NCI-H1105 (cell line): ENCODE measurements around the gene ANO8.
"Not testable (repeated sequence)": the region's sequence is repeated elsewhere in the genome, so short reads cannot be mapped to it uniquely, and the experiment has no call there.

Source experiments
- DNase-seq: peaks from one replicate; lab custom pipeline; 2025; lab: John Stamatoyannopoulos, UW

Gene ANO8

DNA sequence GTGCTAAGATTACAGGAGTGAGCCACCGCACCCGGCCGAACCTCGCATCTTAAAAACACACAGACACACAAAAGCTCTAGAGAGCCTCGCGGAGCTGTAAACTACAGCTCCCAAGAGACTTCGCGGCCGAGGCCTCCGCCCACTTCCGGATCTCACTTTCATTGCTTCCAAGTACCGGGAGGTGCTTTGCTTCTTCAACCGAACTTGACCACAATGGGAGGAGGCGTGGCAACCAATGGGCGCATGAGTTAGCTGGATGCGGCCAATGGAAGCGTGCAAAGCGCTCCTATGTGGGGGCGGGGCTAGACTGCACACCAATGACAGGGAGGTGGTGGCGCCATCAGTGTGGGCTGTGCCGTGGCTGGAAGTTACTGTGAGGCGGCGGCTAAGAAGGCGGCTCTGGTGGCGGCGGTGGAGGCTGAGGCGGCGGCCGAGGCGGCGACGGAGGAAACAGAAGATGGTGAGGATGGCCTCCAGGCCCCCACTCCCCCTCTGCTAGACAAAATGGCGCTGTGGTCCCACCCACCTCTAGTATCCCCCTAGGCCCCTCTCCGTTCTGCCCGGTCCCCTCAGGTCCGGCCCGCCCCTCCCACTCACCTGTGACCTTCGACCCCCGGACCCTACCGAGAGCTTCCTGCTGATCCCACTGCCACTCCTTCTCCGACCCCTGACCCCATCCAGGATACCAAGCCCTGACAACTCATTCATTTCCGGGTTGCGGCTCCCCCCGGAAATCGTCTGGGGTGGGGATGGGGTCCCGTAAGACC is 25.3 kb downstream of the ANO8 start, which contains the start of gene DDA1:
Gene DDA1 (plus strand): TSS at position 366 of the 767 bp plus-strand sequence. CDS start 92 bp downstream, at position 458.
- DNase-seq, result peak; percentile 99

DNA sequence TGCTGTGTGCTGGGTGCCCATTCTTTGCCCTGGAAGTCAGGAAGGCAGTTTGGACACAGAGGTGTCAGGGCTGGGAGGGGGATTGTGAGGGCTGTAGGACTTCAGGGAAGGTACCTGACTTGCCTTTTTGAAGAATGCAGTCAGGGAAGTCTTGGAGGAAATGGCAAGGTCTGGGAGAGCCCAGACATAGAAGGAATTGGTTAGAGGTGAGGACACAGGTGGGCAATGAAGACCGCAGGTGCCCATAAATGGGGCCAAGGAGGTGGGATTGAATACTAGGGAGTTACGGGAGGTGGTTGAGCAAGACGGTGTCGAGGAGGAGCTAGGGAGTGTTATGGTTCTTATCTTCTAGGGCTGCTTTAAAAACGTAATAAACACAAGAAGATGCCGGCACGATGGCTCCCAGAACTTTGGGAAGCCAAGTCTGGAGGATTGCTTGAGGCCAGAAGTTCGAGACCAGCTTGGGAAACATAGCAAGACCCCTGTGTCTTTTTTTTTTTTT is 26.7 kb downstream of the ANO8 start:
- DNase-seq, result no peak

DNA sequence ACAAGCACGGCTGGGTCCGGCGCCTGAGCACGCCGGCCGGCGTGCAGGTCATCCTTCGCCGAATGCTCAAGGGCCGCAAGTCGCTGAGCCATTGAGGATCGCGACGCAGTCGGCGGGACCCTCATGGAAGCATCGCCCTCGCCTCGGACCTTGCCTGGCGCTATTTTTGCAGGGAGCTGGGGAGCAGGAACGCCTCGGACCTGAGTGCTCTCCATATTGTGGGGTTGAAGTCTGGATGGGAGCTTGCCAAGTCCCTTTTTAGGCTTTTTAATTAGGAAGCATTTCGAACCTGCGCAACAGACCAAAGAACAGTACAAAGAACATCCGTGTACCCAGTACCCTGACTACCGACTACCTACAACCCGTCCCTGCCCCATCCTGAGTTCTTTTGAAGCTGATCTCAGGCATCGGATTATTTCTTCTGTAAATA is 28.4 kb downstream of the ANO8 start:
- DNase-seq, result no peak

DNA sequence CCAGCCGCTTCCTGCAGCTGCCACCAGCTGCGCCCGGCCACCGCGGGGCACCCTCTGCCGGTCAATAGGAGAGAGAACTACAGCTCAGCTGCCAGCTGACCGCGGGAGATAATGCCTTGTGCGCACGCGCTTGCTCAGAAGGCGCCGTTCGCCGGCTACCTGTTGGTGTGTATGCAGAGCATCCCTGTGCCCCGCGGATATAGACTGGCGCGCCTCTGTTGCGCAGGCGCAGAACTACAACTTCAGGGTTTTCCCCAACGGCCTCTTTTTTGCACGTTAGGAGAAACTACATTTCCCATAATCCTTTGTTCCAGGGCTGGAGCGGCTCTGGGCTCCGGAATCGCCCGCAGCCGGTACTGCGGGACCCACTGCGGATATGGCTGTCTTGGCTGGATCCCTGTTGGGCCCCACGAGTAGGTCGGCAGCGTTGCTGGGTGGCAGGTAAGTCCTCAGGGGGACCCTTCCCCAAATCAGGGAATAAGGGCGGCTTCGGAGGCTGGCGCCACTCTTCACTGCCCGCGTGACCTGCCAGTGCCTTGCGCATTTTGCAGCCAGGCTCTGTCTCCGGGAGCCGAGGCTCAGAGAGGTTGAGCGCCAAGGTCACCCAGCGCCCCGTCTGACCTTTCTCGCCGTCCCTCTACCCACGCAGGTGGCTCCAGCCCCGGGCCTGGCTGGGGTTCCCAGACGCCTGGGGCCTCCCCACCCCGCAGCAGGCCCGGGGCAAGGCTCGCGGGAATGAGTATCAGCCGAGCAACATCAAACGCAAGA is 29.0 kb downstream of the ANO8 start, which contains the start of gene MRPL34:
Gene MRPL34 (plus strand): TSS at position 356 of the 768 bp plus-strand sequence. CDS start 21 bp downstream, at position 377.
- peak; percentile 98 for DNase-seq

DNA sequence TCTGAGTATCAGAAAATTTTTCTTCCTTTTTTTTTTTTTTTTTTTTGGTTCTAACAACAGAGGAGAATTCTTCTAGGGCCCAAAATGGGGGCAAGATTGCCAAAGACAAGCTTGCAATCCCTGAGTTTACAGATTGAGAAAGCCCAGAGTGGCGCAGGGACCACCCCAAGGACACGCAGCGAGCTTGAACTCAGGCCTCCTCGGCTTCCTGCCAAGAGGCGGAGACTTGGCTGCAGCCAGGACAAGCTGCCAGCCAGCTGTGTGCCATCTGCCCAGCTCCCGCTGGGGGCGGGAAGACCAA is 29.5 kb downstream of the ANO8 start:
- DNase-seq, result no peak

DNA sequence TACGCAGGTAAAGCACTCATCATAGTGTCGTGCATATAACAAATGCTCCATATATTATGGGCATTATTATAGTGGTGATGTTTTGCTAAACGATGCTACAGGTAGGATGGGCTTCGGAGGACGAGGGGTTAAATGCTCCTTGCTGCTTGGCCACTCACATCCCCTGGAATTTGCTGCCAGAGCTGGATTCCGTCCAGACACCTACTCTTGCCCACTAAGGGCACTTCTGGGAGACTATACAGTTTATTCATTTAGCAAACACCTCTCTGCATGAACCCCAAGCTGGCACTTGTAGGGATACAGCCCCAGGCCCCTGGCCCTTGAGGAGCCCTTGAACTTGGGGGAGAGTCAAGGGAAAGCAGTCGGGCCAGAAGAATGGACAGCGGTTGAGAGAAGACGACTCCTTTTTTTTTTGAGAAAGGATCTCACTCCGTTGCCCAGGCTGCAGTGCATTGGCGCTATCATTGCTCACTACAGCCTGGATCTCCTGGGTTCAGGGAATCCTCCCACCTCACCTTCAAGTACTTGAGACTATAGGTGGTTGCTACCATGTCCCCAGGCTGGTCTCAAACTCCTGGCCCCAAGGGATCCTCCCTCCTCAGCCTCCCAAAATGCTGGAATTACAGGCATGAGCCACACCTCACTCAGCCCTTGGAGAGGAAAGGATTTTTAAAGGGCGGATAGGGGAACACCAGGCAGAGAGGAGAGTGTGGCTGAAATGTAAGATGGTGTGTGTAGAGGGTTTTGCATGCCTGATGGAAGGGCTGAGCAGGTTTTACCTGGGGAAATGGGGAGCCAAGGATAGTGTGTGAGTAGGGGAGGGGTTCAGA is 30.1 kb downstream of the ANO8 start:
- DNase-seq, result no peak

DNA sequence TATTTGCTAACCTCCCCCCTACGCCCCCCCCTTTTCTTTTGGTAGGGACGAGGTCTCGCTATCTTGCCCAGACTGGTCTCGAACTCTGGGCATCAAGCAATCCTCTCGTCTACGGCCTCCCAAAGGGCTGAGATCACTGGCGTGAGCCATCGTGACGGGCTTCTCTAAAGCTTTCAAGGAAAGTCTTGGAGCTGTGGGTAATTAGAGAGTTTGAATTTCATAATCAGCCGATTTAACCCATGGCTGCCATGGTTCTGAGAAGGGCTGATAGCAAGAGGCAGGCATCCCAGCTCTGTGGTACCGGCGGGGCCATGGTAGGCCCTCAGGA is 30.8 kb downstream of the ANO8 start:
- no peak for DNase-seq

DNA sequence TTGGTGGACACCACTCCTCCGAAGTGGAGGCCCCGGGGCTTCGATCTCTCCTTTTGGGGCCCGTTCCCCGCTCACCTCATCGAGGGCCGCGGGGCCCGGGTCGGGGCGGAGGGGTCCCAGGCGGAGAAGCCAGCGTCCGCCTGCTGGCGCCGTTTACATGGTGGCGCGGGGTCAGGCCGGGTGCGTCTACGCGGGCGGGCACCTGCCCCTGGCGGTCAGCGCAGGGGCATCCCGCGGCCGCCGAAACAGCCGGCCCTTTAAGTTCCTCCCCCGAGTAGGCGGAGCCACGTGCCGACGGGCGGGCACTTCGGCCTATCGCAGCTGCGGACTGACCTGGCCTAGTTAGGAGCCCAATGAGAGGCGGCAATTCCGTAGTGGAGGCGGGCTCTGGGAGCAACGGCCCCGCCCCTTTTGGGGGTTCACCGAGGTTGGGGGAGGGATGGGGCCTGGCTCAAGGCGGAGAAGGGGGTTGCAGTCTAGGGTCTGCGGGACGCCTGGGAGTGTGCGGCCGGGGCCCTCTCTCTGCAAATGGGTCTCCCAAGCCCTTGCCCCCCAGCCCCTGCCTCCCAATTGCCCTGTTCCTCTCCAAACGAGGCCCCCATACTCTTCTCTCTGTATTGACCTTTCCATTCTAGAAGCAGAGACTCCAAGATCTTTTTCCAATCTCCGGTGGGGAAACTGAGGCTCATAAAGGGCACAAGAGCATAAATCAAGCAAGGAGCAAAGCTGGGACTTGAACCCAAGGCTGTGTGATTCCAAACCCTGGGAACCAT is 31.3 kb downstream of the ANO8 start, which contains the start of gene ABHD8:
Gene ABHD8 (minus strand): TSS at position 259 of the 773 bp plus-strand sequence. CDS start 1,809 bp downstream, outside the sequence.
- DNase-seq, result peak; percentile 95

DNA sequence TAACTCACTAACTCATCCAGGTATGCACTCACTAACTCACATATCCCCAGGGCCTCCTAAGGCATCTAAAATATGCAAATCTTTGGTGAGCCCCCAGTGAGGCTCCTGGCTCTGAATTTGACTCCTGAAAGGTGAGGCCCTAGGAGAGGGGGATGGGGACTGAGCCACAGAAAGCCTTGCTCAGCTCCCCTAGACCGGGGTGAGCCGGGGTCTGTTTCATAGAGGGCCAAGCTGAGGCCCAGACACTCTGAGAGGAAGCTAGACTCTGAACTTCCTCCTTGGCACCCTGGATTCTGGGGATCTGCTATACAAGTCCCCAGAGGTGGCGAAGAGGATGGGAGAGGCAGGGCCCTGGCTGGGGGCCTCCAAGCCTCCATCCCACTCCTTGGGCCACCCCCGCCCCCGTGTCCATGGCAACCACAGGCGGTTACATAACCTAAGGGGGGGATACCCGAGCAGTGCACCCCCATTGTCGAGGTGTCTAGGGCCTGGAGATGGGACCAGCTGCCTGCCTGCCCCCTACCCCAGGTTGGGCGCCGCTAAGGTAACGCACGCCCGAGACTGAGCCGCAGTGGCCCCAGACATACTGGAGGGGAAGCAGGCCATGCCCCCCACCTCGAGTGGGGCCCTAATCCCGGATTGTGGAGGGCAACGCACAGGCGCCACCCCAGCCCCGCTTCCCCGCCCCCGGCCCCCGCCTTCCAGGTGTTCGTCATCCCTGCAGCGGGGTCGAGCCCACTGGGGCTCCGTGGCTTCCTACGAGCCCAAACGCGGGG is 32.1 kb downstream of the ANO8 start:
- DNase-seq, result no peak

DNA sequence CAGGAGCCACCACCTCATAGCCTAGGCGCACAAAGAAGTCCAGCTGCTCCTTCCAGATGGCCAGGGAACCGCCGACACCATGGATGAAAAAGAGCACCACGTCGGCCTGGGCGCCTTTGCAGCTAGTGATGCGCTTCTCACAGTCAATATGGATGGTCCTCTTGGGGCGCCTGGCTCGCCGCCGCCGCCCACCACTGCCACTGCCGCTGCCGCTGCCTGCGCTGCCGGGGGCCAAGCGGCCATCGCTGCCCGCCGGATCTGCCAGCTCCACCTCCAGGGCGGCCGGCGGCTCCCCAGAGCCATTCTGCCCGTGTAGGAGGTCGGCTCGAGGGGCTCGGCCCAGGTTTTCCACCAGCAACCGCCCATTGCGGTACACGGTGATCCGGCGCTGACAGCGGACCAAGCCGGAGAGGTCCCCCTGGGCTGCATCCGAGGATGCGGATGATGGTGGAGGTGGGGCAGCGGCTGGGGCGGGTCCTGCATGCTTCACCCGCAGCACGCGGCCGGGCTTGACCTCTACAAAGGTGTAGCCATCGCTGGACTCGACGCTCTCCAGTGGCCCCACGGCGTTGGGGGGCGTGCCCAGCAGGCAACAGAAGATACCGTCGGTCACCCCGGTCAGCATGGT is 33.5 kb downstream of the ANO8 start:
- DNase-seq, result no peak

DNA sequence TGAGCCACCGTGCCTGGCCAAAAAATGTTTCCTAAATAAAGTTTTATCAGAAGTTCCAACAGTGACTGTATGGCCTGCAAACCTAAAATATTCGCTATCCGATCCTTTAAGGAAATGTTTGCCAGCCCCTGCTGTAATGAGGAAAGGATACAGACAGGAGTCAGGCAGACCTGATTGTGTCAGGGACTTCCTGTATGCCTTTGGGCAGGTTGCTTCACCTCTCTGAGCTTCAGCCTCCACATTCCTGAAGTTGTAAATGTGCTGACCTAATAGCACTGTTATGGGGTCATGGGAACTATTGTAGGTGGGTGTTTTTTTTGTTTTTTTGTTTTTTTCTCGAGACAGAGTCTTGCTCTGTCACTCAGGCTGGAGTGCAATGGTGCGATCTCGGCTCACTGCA is 37.7 kb downstream of the ANO8 start:
- DNase-seq, result no peak

DNA sequence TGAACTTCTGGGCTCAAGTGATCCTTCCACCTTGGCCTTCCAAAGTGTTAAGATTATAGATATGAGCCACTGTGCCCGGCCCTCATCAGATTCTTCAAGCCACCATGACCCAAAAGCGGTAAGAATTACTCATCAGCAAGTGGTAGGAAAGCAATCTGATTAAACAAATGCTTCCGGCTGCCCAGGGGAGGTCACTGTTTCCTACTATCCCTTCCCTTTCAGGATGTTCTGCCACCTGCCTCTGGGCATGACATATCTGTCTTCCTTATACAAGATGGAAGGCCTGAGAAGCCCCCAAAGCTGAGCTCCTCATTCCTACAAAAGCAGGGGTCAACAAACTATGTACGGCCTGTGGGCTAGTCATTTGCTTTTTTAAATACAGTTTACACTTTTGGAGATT is 38.4 kb downstream of the ANO8 start:
- DNase-seq, result no peak

DNA sequence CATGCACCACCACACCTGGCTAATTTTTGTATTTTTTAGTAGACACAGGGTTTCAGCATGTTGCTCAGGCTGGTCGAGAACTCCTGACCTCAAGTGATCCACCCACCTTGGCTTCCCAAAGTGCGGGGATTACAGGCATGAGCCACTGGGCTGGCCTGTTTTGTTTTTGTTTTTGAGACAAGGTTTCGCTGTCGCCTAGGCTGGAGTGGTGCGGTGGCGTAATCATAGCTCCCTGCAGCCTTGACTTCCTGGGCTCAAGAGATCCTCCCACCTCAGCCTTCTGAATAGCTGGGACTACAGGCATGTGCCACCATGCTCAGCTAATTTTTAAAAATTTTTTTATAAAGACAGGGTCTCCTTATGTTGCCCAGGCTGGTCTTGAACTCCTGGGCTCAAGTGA is 39.1 kb downstream of the ANO8 start:
- not testable (repeated sequence) for DNase-seq

DNA sequence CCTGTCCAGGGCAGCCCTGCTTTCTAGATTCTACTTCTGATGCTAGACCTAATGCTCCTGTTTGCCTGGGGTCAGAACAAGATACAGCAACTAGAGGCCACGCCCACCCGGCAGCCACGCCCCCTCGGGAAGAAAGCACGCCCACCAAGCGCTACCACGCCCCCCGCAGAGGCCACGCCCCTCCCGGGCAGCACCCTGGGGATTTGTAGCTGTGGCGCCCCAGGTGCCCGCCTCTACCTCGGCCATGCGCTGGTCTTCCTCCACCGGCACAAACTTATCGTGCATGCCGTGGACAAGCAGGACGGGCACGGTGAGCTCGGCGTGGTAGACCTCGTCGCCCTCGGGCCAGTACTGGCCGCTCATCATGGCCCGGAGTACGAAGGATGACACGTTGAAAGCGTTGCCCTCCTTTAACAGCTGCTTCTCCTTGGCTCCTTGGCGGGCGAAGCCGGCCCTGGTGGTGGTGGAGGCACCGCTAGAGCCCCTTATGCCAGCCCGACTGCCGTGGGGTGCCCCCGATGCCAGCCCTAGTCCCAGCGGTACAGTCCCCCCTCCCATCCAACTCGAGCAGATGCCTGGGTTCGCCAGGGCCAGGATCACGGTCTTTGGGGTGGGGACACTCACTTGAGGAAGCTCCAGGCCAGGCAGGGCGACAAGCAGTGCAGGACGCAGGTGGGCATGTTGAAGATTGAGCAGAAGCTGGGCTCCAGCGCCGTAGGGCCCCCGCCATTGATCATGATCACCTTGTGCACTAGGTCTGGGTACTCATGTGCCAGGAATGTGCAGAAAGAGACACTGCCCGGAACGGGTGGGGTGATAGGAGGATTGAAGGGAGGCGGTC is 40.4 kb downstream of the ANO8 start:
- no peak for DNase-seq

DNA sequence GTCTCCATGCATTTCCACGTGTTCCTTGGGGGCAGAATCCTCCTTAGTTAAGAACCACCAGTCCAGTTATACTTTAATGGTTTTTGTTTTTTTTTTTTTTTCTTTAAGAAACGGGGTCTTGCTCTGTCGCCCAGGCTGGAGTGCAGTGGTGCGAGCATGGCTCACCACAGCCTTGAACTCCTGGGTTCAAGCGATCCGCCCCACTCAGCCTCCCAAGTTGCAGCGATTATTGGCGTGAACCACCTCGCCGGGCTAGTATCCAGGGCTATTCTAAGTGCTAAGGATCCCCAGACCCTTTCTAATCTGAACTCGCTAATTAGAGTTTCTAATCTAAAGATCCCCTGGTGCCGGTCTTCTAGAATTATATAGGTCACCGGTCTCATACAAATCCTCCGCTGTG is 41.0 kb downstream of the ANO8 start:
- no peak for DNase-seq

DNA sequence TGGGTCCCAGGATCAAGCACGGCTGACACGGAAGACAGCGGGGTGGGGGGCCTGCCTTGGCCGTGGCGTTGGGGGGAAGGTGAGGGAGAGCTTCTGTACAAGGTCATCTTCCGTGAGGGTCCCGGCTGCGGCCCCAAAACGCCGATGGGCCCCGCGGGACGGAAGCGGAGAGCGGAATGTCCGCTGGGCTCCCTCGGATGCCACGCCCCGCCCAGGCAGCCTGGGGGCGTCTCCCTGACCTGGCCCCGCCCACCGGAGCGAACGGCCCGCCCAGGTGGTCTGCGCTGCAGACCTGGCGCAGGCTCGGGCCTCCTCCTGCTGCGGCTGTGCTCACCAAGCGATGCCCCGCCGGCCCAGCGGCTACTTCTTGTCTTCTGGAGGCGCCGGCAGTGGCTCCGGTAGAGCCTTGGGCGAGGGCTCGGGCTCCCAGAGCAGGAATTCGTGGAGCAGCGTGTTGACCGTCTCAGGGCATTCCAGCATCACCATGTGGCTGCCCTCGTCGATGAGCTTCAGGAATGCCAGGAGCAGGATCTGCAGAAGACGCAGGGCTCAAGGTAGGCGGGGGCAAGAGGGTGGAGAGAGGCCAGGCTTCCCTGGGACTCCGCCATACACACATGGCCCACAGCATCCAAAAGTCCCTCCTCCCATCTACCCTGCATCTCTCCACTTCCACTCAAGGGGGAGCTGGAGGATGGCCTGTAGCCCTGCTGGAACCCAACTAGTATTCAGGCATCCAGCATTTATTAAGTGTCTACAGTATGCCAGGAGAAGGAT is 42.2 kb downstream of the ANO8 start:
- DNase-seq, result no peak

DNA sequence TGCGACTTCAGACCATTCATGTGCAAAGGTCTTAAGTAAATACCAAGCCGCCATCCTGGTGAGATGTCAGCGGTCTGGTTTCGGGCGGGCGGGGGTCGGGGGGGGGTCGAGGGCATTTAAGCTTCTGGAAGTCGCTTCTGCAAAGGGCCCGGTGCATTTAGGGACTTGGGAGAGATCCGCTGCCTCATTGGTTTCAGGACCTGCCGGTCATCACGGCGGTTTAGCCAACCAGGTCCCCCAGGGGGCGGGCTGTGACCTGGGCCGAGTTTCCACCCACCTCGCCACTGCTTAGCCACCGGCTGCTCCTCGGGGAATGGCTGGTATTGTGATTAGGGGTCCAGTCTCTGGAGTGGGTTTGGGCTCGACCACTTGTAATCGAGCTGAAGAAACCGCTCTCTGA is 45.2 kb downstream of the ANO8 start:
- no peak for DNase-seq

DNA sequence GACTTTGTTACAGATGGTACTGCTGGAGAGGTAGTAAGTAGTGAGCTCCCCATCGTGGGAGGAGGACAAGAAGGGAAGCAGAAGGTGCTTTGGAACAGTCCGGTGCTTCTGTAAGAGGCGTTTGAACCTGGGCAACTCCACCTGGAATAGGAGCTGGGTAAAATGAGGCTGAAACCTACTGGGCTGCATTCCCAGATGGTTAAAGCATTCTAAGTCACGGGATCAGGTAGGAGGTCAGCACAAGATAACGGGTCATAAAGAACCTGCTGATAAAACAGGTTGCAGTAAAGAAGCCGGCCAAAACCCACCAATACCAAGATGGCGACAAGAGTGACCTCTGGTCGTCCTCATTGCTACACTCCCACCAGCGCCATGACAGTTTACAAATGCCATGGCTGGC is 47.9 kb downstream of the ANO8 start:
- no peak for DNase-seq

DNA sequence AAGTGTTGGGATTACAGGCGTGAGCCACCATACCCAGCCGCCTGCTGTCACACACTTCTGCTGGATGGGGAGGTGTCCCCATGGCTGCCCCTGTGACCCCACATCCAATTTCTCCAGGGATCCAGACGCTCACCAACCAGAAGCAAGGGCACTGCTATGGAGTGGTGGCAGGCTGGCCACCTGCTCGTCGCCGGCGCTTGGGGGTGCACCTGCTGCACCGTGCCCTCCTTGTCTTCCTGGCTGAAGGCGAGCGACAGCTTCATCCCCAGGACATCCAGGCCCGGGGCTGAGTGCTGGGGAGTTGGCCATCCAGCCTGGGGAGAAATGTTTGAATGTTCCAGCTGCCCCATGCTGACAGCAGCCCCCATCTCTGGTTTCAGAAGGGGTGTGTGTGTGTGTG is 48.4 kb downstream of the ANO8 start:
- no peak for DNase-seq
